ENCODE results near the gene NOTCH4.
A peak's percentile ranks its signal among the peaks of the same experiment; 100 is the strongest.
"Not testable (repeated sequence)": the region's sequence is repeated elsewhere in the genome, so short reads cannot be mapped to it uniquely, and the experiment has no call there.

Gene NOTCH4

GRCh38 chr6:32223258-32224235 lies at the start of gene NOTCH4:
NOTCH4 (minus strand) TSS chr6:32224067; CDS start chr6:32223928, 139 bp downstream.
- DNase-seq (ENCODE audit: extremely low read depth in 1 of 2, low read depth in 1 of 2), result no peak

- no peak for DNase-seq (ENCODE audit: extremely low read depth in 1 of 2, low read depth in 1 of 2)
Measured at GRCh38 chr6:32271429-32271828, 47.6 kb upstream of the NOTCH4 start.

- not testable (repeated sequence) for DNase-seq (ENCODE audit: extremely low read depth in 1 of 2, low read depth in 1 of 2)
Measured at GRCh38 chr6:32268459-32268858, 44.6 kb upstream of the NOTCH4 start.

GRCh38 chr6:32267035-32267434 lies 43.2 kb upstream of the NOTCH4 start:
- no peak for DNase-seq (ENCODE audit: extremely low read depth in 1 of 2, low read depth in 1 of 2)

GRCh38 chr6:32257262-32257661 lies 33.4 kb upstream of the NOTCH4 start:
- DNase-seq (ENCODE audit: extremely low read depth in 1 of 2, low read depth in 1 of 2), result not testable (repeated sequence)

- DNase-seq (ENCODE audit: extremely low read depth in 1 of 2, low read depth in 1 of 2), result peak; percentile 26 to 32
Measured at GRCh38 chr6:32255199-32256153, 31.6 kb upstream of the NOTCH4 start.

GRCh38 chr6:32254761-32255198 lies 30.9 kb upstream of the NOTCH4 start:
- no peak for DNase-seq (ENCODE audit: extremely low read depth in 1 of 2, low read depth in 1 of 2)

- DNase-seq (ENCODE audit: extremely low read depth in 1 of 2, low read depth in 1 of 2), result no peak
Measured at GRCh38 chr6:32252331-32253009, 28.6 kb upstream of the NOTCH4 start.

- DNase-seq (ENCODE audit: extremely low read depth in 1 of 2, low read depth in 1 of 2), result no peak
Measured at GRCh38 chr6:32249262-32249661, 25.4 kb upstream of the NOTCH4 start.

GRCh38 chr6:32247401-32247800 lies 23.5 kb upstream of the NOTCH4 start:
- no peak for DNase-seq (ENCODE audit: extremely low read depth in 1 of 2, low read depth in 1 of 2)

- peak; percentile 28 to 59 for DNase-seq (ENCODE audit: extremely low read depth in 1 of 2, low read depth in 1 of 2)
Measured at GRCh38 chr6:32244946-32245398, 21.1 kb upstream of the NOTCH4 start.

- no peak for DNase-seq (ENCODE audit: extremely low read depth in 1 of 2, low read depth in 1 of 2)
Measured at GRCh38 chr6:32244270-32244669, 20.4 kb upstream of the NOTCH4 start.

- DNase-seq (ENCODE audit: extremely low read depth in 1 of 2, low read depth in 1 of 2), result not testable (repeated sequence)
Measured at GRCh38 chr6:32242318-32242813, 18.5 kb upstream of the NOTCH4 start.

- DNase-seq (ENCODE audit: extremely low read depth in 1 of 2, low read depth in 1 of 2), result no peak
Measured at GRCh38 chr6:32240686-32241085, 16.8 kb upstream of the NOTCH4 start.

- no peak for DNase-seq (ENCODE audit: extremely low read depth in 1 of 2, low read depth in 1 of 2)
Measured at GRCh38 chr6:32239462-32239861, 15.6 kb upstream of the NOTCH4 start.

- DNase-seq (ENCODE audit: extremely low read depth in 1 of 2, low read depth in 1 of 2), result no peak
Measured at GRCh38 chr6:32234934-32235333, 11.1 kb upstream of the NOTCH4 start.

- no peak for DNase-seq (ENCODE audit: extremely low read depth in 1 of 2, low read depth in 1 of 2)
Measured at GRCh38 chr6:32226434-32226833, 2.6 kb upstream of the NOTCH4 start.

- no peak for DNase-seq (ENCODE audit: extremely low read depth in 1 of 2, low read depth in 1 of 2)
Measured at GRCh38 chr6:32224696-32225095, 829 bp upstream of the NOTCH4 start.

GRCh38 chr6:32222333-32223230 lies 1.3 kb downstream of the NOTCH4 start:
- DNase-seq (ENCODE audit: extremely low read depth in 1 of 2, low read depth in 1 of 2), result no peak

Measured in activated CD8-positive, alpha-beta memory T cell treated with anti-CD3 and anti-CD28 coated beads for 1 hour (primary cell).